Mammary epithelial cell (primary cell): ENCODE results near the gene STARD8.

Source experiments
- CTCF ChIP-seq, 2 donors: IDR thresholded peaks in 1 of 2; conservative IDR thresholded peaks in 1 of 2; 2 replicates each; pipeline ENCODE4 v1.5.1; 2011 to 2012; ENCODE audit warnings: inconsistent platforms in 2 of 2, low read length in 2 of 2, mild to moderate bottlenecking in 2 of 2, control low read depth in 1 of 2, low read depth in 1 of 2; ENCODE audit not compliant: insufficient read depth in 1 of 2; ENCODE audit errors: extremely low read depth in 1 of 2
- EZH2 ChIP-seq: IDR thresholded peaks from 2 replicates; pipeline ENCODE4 v1.6.1; 2012; ENCODE audit warnings: low read length, inconsistent platforms, borderline replicate concordance

GRCh38 chrX:68708503-68709290 lies 61.2 kb downstream of the STARD8 start:
- TF ChIP-seq CTCF (conservative IDR thresholded peaks at IDR 0.05 in 1 of 2, IDR thresholded peaks at IDR 0.05 in 1 of 2; ENCODE audit: extremely low read depth in 1 of 2, insufficient read depth in 1 of 2, low read depth in 1 of 2, low read length in 2 of 2) (no peak), EZH2 (no peak)
